Left lung (tissue), 10 donors: ENCODE data around the gene ATP10A. TPM values are rescaled to one million over a fixed set of nuclear protein-coding genes. Genes with fewer than 3 reads are reported as not detected.

ENCODE experiments used
- ATAC-seq: fragments of 200-7000 bp; cut with Tn5 transposase; one replicate; pipeline ENCODE4 v1.9.1; 2020; ENCODE audit warnings: moderate library complexity
- DNase-seq, 4 donors: peaks; one replicate each; pipeline ENCODE4 v3.0.0-alpha.2; 2013 to 2020
- H3K27ac ChIP-seq, 2 donors: fragments of 200-600 bp; sonication (generic) in 1 of 2; one replicate each; pipeline versions ENCODE4 v1.5.0 to v1.8.0; 2020 to 2021
- H3K27me3 ChIP-seq, 2 donors: fragments of 200-600 bp; sonication (generic) in 1 of 2; one replicate each; pipeline versions ENCODE4 v1.5.0 to v1.8.0; 2020 to 2021
- H3K36me3 ChIP-seq, 2 donors: fragments of 200-600 bp; sonication (generic) in 1 of 2; one replicate each; pipeline versions ENCODE4 v1.5.0 to v1.8.0; 2020 to 2021
- H3K4me1 ChIP-seq, 2 donors: fragments of 200-600 bp; one replicate each; pipeline ENCODE4 v1.8.0; 2021
- H3K4me3 ChIP-seq, 2 donors: fragments of 200-600 bp; sonication (generic) in 1 of 2; one replicate each; pipeline versions ENCODE4 v1.5.0 to v1.8.0; 2020 to 2021; ENCODE audit warnings: mild to moderate bottlenecking in 1 of 2
- H3K9me3 ChIP-seq, 2 donors: fragments of 200-600 bp; sonication (generic) in 1 of 2; one replicate each; pipeline versions ENCODE4 v1.5.0 to v1.8.0; 2020 to 2021
- CTCF ChIP-seq, 2 donors: fragments of 200-600 bp; sonication (generic) in 1 of 2; IDR thresholded peaks; one replicate each; pipeline versions ENCODE4 v1.5.0 to v1.8.0; 2021; ENCODE audit warnings: antibody characterized with exemption in 2 of 2
- intact Hi-C, 2 donors: fragments of 100-400 bp; cut with DNase I; formaldehyde crosslinking; loops; one replicate each; pipeline versions ENCODE4 v1.11.2 to v1.14.2; 2022
- polyA plus RNA-seq, 6 donors: library from polyadenylated mRNA; unstranded; fragments of 120-200 nt; gene quantifications; one replicate each; pipeline ENCODE4 v1.2.1, GENCODE V29; 2013; ENCODE audit not compliant: insufficient read length in 6 of 6
- total RNA-seq, 2 donors: library from RNA; stranded (reverse); fragmentation: NEBNext Ultra II Directional; extraction: Animal tissue kit (Norgen Biotek cat#: 25700); gene quantifications; one replicate each; pipeline ENCODE4 v1.2.1, GENCODE V29; 2021
- donor health status: DM: no; HTN: yes; CAD: no.
- donor health status: DM: no; HTN: no; CAD: no.

ATP10A gene
- total and polyA plus RNA-seq, 8 donors, result 0.70 to 46.1 (median 0.87) TPM

DNA sequence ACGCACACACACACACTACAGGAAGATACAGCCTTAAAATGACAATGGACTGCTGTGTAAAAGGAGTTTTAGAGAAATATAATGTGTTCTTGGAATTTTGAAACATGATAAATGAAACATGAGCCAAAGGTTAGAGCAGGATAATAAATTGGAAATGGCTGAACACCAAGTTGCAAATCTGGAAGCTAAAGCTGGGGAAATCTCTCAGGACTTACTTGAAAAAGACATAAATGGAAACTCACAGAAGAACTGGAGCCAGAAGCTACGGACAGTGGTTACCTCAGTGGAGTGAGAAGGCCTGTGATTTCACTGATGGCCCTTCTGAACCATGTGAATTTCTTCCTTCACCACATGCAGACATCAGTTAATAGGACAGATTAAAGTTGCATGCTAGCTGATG, 37.3 kb upstream of the ATP10A start:
- Histone ChIP-seq H3K4me1 (peaks cover 0 to 5% of the 10 kb centered on the region in 2 donors), H3K4me3 (no peak overlapping the region), H3K27me3 (no peaks in the 10 kb centered on the region), H3K36me3 (no peaks in the 10 kb centered on the region), H3K27ac (no peak overlapping the region), H3K9me3 (no peaks in the 10 kb centered on the region)
- TF ChIP-seq CTCF (IDR thresholded peaks at IDR 0.05), result no peak
- intact Hi-C loops, result no loop called here
- DNase-seq (no peak), ATAC-seq (no peak)

DNA sequence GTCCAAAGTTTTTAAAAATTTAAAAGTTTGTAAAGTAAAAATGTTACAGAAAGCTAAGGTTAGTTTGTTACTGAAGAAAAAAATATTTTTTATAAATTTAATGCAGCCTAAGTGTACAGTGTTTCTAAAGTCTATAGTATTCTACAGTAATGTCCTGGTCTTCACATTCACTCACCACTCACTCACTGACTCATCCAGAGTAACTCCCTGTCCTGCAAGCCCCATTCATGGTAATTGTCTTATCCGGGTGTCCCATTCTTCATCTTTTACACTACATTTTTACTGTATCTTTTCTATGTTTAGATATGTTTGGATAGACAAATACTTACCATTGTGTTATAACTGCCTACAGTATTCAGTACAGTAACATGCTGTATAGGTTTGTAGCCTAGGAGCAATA, 36.7 kb upstream of the ATP10A start:
- Histone ChIP-seq H3K9me3 (no peaks in the 10 kb centered on the region), H3K4me3 (no peak overlapping the region), H3K27ac (no peak overlapping the region), H3K27me3 (no peaks in the 10 kb centered on the region), H3K36me3 (no peaks in the 10 kb centered on the region), H3K4me1 (peaks cover 0 to 5% of the 10 kb centered on the region in 2 donors)
- no peak for TF ChIP-seq CTCF (IDR thresholded peaks at IDR 0.05)
- no peak for DNase-seq
- ATAC-seq, result no peak
- intact Hi-C loops, result no loop called here

DNA sequence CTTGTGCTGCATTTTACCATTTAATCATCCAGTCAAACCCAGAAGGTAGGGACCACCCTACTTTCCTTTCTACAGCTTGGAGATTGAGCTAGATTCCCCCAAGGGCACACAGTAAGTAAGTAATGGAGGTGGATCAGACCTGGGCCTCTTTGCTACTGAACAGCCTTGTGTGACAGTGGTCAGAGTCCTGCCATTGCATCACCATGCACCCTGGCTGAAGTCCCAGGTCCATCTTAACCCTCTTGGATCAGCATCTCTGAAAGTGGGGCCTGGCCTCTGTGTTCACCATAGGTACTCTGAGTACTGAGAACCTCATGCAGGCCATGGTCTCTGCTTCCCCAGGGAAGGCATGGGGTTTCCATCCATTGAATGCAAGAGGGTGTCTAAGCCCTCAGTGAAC, 34.5 kb upstream of the ATP10A start:
- no peak for ATAC-seq
- peaks cover 0 to under 1% of the 10 kb centered on the region in 2 donors for H3K4me1 ChIP-seq
- no peak for TF ChIP-seq CTCF (IDR thresholded peaks at IDR 0.05)
- H3K36me3 ChIP-seq, result no peaks in the 10 kb centered on the region
- H3K27me3 ChIP-seq, result no peaks in the 10 kb centered on the region
- H3K27ac ChIP-seq, result no peak overlapping the region
- intact Hi-C loops, result no loop called here
- H3K4me3 ChIP-seq, result no peak overlapping the region
- no peak for DNase-seq
- H3K9me3 ChIP-seq, result no peaks in the 10 kb centered on the region

- no peak for DNase-seq
- H3K4me3 ChIP-seq, result no peak overlapping the region
- no peak overlapping the region for H3K27ac ChIP-seq
- intact Hi-C loops, result no loop called here
- H3K36me3 ChIP-seq, result no peaks in the 10 kb centered on the region
- ATAC-seq, result no peak
- TF ChIP-seq CTCF (IDR thresholded peaks at IDR 0.05), result no peak
- H3K9me3 ChIP-seq, result no peaks in the 10 kb centered on the region
- H3K4me1 ChIP-seq, result no peaks in the 10 kb centered on the region
- no peaks in the 10 kb centered on the region for H3K27me3 ChIP-seq
Observed at GRCh38 chr15:25894371-25894902, 31.3 kb upstream of the ATP10A start.

DNA sequence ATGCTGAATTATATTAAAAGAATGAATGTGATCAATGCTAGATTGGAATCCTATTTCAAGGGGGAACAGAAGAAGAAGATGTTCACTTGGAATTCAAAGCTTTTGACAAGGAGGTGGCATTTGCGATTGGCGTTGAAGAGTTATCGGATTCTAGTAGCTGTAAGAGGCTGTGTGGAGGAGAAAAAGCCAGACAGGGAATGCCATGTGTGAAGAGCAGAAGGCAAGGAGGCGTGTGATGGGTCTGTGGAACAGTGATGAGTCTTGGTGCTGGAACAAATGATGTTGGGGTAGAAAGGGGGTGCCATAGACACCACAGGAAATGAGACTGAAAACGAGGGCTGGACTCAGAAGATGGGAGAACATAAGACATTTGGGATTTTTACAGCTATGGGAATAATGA, 30.5 kb upstream of the ATP10A start:
- intact Hi-C loops, result no loop called here
- H3K27ac ChIP-seq, result no peak overlapping the region
- H3K4me1 ChIP-seq, result no peaks in the 10 kb centered on the region
- ATAC-seq, result no peak
- DNase-seq, result no peak
- no peaks in the 10 kb centered on the region for H3K9me3 ChIP-seq
- H3K36me3 ChIP-seq, result no peaks in the 10 kb centered on the region
- H3K27me3 ChIP-seq, result no peaks in the 10 kb centered on the region
- no peak for TF ChIP-seq CTCF (IDR thresholded peaks at IDR 0.05)
- H3K4me3 ChIP-seq, result no peak overlapping the region
